T-helper 1 cell treated with Interleukin-12 subunit alpha and Interleukin-12 subunit beta and Interleukin-4 antibody, amounts not matched to agents 30 μg/mL and 1 μg/mL, for 36 hours (primary cell): ENCODE data around the gene RNF126.
A peak's percentile ranks its signal among the peaks of the same experiment; 100 is the strongest.

Source experiments
- H3K27ac Mint-ChIP-seq: one replicate; pipeline ENCODE4 v1.8.0; 2021; ENCODE audit warnings: mild to moderate bottlenecking, mixed read lengths
- H3K27me3 Mint-ChIP-seq: one replicate; pipeline ENCODE4 v1.8.0; 2021; ENCODE audit warnings: low read depth, mixed read lengths
- H3K36me3 Mint-ChIP-seq: one replicate; pipeline ENCODE4 v1.8.0; 2021; ENCODE audit warnings: low read depth, mixed read lengths
- H3K4me1 Mint-ChIP-seq: one replicate; pipeline ENCODE4 v1.8.0; 2021; ENCODE audit warnings: low read depth, mixed read lengths
- H3K4me3 Mint-ChIP-seq: one replicate; pipeline ENCODE4 v1.8.0; 2021; ENCODE audit warnings: mild to moderate bottlenecking, moderate library complexity, mixed read lengths
- H3K9me3 Mint-ChIP-seq: one replicate; pipeline ENCODE4 v1.8.0; 2021; ENCODE audit warnings: mixed read lengths

Gene RNF126

DNA sequence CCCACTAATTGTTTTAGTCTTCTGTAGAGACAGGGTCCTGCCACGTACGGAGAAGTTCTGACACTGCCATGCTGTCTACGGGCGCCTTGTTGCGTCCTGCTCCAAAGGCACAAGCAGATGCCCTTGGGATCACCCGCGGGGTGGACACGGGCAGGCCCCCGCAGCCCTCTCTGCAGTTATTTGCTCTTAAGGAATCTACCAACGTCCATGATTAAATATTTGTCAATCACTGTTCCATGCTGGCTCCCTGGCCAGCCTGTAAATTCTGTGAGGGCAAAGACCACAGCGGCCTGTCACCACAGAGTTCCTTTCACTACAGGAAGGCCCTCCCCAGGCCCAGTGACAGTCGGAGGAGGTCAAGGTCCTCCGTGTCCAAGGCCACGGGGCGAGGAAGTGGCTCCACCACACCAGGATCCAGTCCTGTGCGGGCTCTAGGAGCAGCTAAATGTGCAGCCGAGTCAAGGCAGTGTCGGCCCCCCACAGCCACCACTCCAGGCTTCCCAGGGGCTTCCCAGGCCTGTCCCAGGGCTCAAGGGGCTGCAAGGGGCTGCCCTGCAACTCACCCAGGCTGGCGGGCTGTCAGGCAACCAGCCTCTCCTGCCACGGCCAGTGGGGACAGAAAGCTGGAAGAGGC lies 2.1 kb downstream of the RNF126 start:
- H3K27me3 Mint-ChIP-seq: no peaks in the 10 kb centered on the region
- H3K27ac Mint-ChIP-seq: peak overlapping the region; percentile 96
- H3K9me3 Mint-ChIP-seq: no peaks in the 10 kb centered on the region
- peaks cover 11% of the 10 kb centered on the region for H3K36me3 Mint-ChIP-seq
- peaks cover 18% of the 10 kb centered on the region for H3K4me1 Mint-ChIP-seq
- peak overlapping the region; percentile 98 for H3K4me3 Mint-ChIP-seq

GRCh38 chr19:658916-659839 lies 3.8 kb downstream of the RNF126 start:
- Mint-ChIP-seq H3K9me3 (no peaks in the 10 kb centered on the region), H3K4me3 (peak overlapping the region; percentile 98), H3K36me3 (peaks cover 16% of the 10 kb centered on the region), H3K27ac (peak overlapping the region; percentile 96), H3K27me3 (no peaks in the 10 kb centered on the region), H3K4me1 (peaks cover 20% of the 10 kb centered on the region)

DNA sequence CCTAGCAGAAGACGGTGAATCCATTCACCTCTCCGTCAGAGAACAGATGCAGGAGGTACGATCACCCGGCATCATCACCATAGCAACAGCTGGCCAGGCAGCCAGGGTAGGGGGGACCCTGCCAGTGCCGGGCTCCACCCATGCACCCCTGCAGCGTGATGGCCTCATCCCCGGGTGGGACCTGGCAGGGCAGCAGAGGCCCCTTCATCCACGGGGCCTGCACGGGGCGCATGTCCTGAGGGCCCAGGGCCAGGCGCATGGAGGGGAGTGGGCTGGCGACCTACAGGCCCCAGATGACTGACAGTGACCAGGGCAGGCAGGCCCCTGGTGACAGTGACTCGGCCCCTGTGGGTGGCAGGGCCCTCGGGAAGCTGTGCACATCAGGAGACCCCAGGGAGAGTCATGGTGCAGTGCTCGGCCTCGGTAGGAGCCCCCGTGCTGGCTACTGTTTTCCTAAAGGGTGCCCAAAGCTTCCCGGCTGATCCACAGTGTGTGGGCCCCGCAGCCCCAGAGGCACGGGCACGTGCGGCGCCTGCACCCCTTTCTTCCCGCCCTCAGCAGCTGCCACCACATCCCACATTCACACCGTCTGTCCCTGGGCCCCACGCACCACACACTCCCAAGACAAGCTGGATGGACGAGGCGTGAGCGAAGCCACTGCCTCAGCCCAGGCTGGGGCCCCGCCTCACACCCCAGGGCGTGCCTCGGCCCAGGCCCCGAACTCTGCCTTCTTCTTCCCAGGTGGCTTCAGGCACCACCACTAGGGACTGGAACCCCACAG lies 4.8 kb downstream of the RNF126 start:
- no peaks in the 10 kb centered on the region for H3K9me3 Mint-ChIP-seq
- no peak overlapping the region for H3K4me3 Mint-ChIP-seq
- peaks cover 20% of the 10 kb centered on the region for H3K36me3 Mint-ChIP-seq
- H3K27me3 Mint-ChIP-seq: no peaks in the 10 kb centered on the region
- H3K4me1 Mint-ChIP-seq: peaks cover 20% of the 10 kb centered on the region
- no peak overlapping the region for H3K27ac Mint-ChIP-seq

- Mint-ChIP-seq H3K27ac (no peak overlapping the region), H3K27me3 (no peaks in the 10 kb centered on the region), H3K36me3 (peaks cover 20% of the 10 kb centered on the region), H3K9me3 (no peaks in the 10 kb centered on the region), H3K4me1 (peaks cover 20% of the 10 kb centered on the region), H3K4me3 (no peak overlapping the region)
Observed at GRCh38 chr19:657611-658010, 5.4 kb downstream of the RNF126 start.

GRCh38 chr19:656751-657559 lies 6.1 kb downstream of the RNF126 start:
- H3K27ac Mint-ChIP-seq: no peak overlapping the region
- H3K27me3 Mint-ChIP-seq: no peaks in the 10 kb centered on the region
- no peaks in the 10 kb centered on the region for H3K9me3 Mint-ChIP-seq
- no peak overlapping the region for H3K4me3 Mint-ChIP-seq
- peaks cover 20% of the 10 kb centered on the region for H3K36me3 Mint-ChIP-seq
- H3K4me1 Mint-ChIP-seq: peaks cover 20% of the 10 kb centered on the region

DNA sequence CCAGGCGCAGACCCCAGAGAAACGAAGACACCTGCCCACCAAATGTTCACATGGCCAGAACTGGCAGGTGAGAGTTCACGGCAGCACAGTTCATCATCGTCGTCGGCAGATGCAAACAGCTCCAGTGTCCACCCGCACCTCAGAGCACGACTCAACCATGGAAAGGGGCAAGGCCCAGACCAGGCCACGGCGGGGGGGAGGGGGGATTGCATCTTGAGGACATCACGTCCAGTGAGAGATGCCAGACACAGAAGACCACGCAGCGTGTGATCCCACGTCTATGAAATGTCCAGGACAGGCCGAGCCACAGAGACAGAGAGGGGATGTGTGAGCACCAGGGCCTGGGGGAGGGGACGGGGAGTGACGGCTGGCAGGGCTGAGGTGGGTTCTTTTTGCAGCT lies 7.3 kb downstream of the RNF126 start:
- H3K27me3 Mint-ChIP-seq: no peaks in the 10 kb centered on the region
- no peaks in the 10 kb centered on the region for H3K9me3 Mint-ChIP-seq
- no peak overlapping the region for H3K27ac Mint-ChIP-seq
- H3K4me3 Mint-ChIP-seq: no peak overlapping the region
- H3K36me3 Mint-ChIP-seq: peaks cover 17% of the 10 kb centered on the region
- peaks cover 15% of the 10 kb centered on the region for H3K4me1 Mint-ChIP-seq

- no peaks in the 10 kb centered on the region for H3K27me3 Mint-ChIP-seq
- no peaks in the 10 kb centered on the region for H3K9me3 Mint-ChIP-seq
- peaks cover 14% of the 10 kb centered on the region for H3K36me3 Mint-ChIP-seq
- no peak overlapping the region for H3K27ac Mint-ChIP-seq
- H3K4me3 Mint-ChIP-seq: no peak overlapping the region
- peaks cover 8% of the 10 kb centered on the region for H3K4me1 Mint-ChIP-seq
Observed at GRCh38 chr19:653425-653824, 9.6 kb downstream of the RNF126 start.

GRCh38 chr19:652467-653389 lies 10.3 kb downstream of the RNF126 start:
- Mint-ChIP-seq H3K27me3 (no peaks in the 10 kb centered on the region), H3K9me3 (no peaks in the 10 kb centered on the region), H3K27ac (no peak overlapping the region), H3K4me1 (peaks cover 8% of the 10 kb centered on the region), H3K4me3 (no peak overlapping the region), H3K36me3 (peaks cover 14% of the 10 kb centered on the region)

DNA sequence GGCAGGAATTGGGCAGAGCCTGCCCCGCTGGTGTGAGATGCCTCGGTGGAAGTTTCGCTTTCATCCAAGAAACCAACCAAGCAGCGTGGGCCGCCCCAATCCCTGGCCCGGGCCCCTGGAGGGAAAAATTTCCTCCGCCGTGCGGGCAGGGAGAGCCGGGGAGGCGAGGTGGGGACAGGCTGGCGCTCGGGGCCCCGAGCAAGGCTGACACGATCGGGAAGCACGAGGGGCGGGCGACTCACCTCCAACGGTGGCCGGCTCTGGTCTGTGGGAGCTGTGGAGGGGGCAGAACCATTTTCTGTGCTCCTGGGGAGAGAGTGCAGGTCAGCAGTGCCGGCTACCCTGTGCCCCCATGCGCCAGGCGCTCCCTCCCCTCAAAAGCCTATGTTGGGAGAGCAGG lies 11.0 kb downstream of the RNF126 start:
- Mint-ChIP-seq H3K9me3 (no peaks in the 10 kb centered on the region), H3K4me3 (no peak overlapping the region), H3K27me3 (no peaks in the 10 kb centered on the region), H3K27ac (no peak overlapping the region), H3K4me1 (peaks cover 8% of the 10 kb centered on the region), H3K36me3 (peaks cover 14% of the 10 kb centered on the region)

GRCh38 chr19:651114-651818 lies 11.7 kb downstream of the RNF126 start:
- H3K9me3 Mint-ChIP-seq: no peaks in the 10 kb centered on the region
- H3K4me1 Mint-ChIP-seq: peaks cover 8% of the 10 kb centered on the region
- peaks cover 15% of the 10 kb centered on the region for H3K36me3 Mint-ChIP-seq
- H3K27me3 Mint-ChIP-seq: no peaks in the 10 kb centered on the region
- H3K27ac Mint-ChIP-seq: no peak overlapping the region
- no peak overlapping the region for H3K4me3 Mint-ChIP-seq

- H3K27ac Mint-ChIP-seq: no peak overlapping the region
- peaks cover 4% of the 10 kb centered on the region for H3K4me1 Mint-ChIP-seq
- H3K27me3 Mint-ChIP-seq: no peaks in the 10 kb centered on the region
- peaks cover 15% of the 10 kb centered on the region for H3K36me3 Mint-ChIP-seq
- no peaks in the 10 kb centered on the region for H3K9me3 Mint-ChIP-seq
- no peak overlapping the region for H3K4me3 Mint-ChIP-seq
Observed at GRCh38 chr19:650121-650520, 12.9 kb downstream of the RNF126 start.

GRCh38 chr19:648904-649801 lies 13.9 kb downstream of the RNF126 start:
- peaks cover 9% of the 10 kb centered on the region for H3K36me3 Mint-ChIP-seq
- no peaks in the 10 kb centered on the region for H3K4me1 Mint-ChIP-seq
- no peak overlapping the region for H3K4me3 Mint-ChIP-seq
- H3K9me3 Mint-ChIP-seq: no peaks in the 10 kb centered on the region
- no peaks in the 10 kb centered on the region for H3K27me3 Mint-ChIP-seq
- H3K27ac Mint-ChIP-seq: no peak overlapping the region
